GM23338 (cell line): ENCODE results near the gene CLPSL2. TPM values are rescaled to one million over a fixed set of nuclear protein-coding genes. Genes with fewer than 3 reads are reported as not detected.

ENCODE experiments used
- ATAC-seq: fragments of 200-7000 bp; cut with Tn5 transposase; 3 replicates; pipeline ENCODE4 v1.9.1; 2020
- DNase-seq: peaks from one replicate; pipeline ENCODE4 v3.0.0-alpha.2; 2015; ENCODE audit warnings: low spot score
- H2AFZ ChIP-seq: fragments of 200-600 bp; sonication (generic); 2 replicates; pipeline ENCODE4 v1.8.0; 2016; ENCODE audit warnings: antibody characterized with exemption, mild to moderate bottlenecking, moderate library complexity
- H3F3A ChIP-seq: fragments of 200-600 bp; sonication (generic); replicated peaks from 2 replicates; pipeline ENCODE4 v1.8.0; 2017; ENCODE audit warnings: antibody characterized with exemption, mixed run types, low read depth
- H3K27ac ChIP-seq: fragments of 200-600 bp; sonication (generic); 2 replicates; pipeline ENCODE4 v1.6.1; 2016; ENCODE audit warnings: low read depth
- H3K27me3 ChIP-seq: fragments of 200-600 bp; sonication (generic); 2 replicates; pipeline ENCODE4 v1.8.0; 2016; ENCODE audit warnings: mild to moderate bottlenecking, mixed run types, moderate library complexity; ENCODE audit not compliant: insufficient read depth
- H3K36me3 ChIP-seq: fragments of 200-600 bp; sonication (generic); 2 replicates; pipeline ENCODE4 v1.8.0; 2016; ENCODE audit warnings: mild to moderate bottlenecking; ENCODE audit not compliant: insufficient read depth
- H3K4me1 ChIP-seq: fragments of 200-600 bp; sonication (generic); 2 replicates; pipeline ENCODE4 v1.8.0; 2016; ENCODE audit warnings: mild to moderate bottlenecking, moderate library complexity; ENCODE audit not compliant: insufficient read depth
- H3K4me2 ChIP-seq: fragments of 200-600 bp; sonication (generic); 2 replicates; pipeline ENCODE4 v1.7.1; 2017; ENCODE audit warnings: mixed run types
- H3K4me3 ChIP-seq: fragments of 200-600 bp; sonication (generic); 2 replicates; pipeline ENCODE4 v1.6.1; 2016; ENCODE audit warnings: mixed run types
- H3K79me2 ChIP-seq: fragments of 200-600 bp; sonication (generic); replicated peaks from 2 replicates; pipeline ENCODE4 v1.8.0; 2017; ENCODE audit warnings: mild to moderate bottlenecking; ENCODE audit not compliant: insufficient read depth
- H3K9me2 ChIP-seq: fragments of 200-600 bp; sonication (generic); 2 replicates; pipeline ENCODE4 v1.8.0; 2017; ENCODE audit not compliant: insufficient read depth
- H4K20me1 ChIP-seq: fragments of 200-600 bp; sonication (generic); replicated peaks from 2 replicates; pipeline ENCODE4 v1.8.0; 2017; ENCODE audit warnings: mild to moderate bottlenecking; ENCODE audit not compliant: insufficient read depth
- H3K27ac Mint-ChIP-seq: 2 replicates; pipeline ENCODE4 v1.8.0; 2020; ENCODE audit warnings: inconsistent platforms, mild to moderate bottlenecking, moderate library complexity, mixed read lengths
- H3K27me3 Mint-ChIP-seq: 3 replicates; pipeline ENCODE4 v1.8.0; 2022; ENCODE audit warnings: low read depth, mild to moderate bottlenecking, moderate library complexity, mixed read lengths, inconsistent platforms; ENCODE audit not compliant: insufficient read depth, poor library complexity
- H3K36me3 Mint-ChIP-seq: 3 replicates; pipeline ENCODE4 v1.8.0; 2021; ENCODE audit warnings: low read depth, mild to moderate bottlenecking, inconsistent platforms, moderate library complexity, mixed read lengths
- H3K4me1 Mint-ChIP-seq: 3 replicates; pipeline ENCODE4 v1.8.0; 2020; ENCODE audit warnings: mild to moderate bottlenecking, inconsistent platforms, mixed read lengths
- H3K4me3 Mint-ChIP-seq: 3 replicates; pipeline ENCODE4 v1.8.0; 2021; ENCODE audit warnings: moderate library complexity, mild to moderate bottlenecking, inconsistent platforms, mixed read lengths
- H3K9me3 Mint-ChIP-seq: 3 replicates; pipeline ENCODE4 v1.8.0; 2020; ENCODE audit warnings: moderate library complexity, mild to moderate bottlenecking, inconsistent platforms, mixed read lengths
- CREB1 ChIP-seq: fragments of 250-450 bp; sonication (Bioruptor Pico); IDR thresholded peaks from 2 replicates; pipeline ENCODE4 v1.5.0; 2020; ENCODE audit warnings: low read depth, mild to moderate bottlenecking, moderate library complexity
- EZH2 ChIP-seq: fragments of 200-600 bp; sonication (generic); IDR thresholded peaks from one replicate; pipeline ENCODE4 v1.8.0; 2017; ENCODE audit warnings: antibody characterized with exemption, mild to moderate bottlenecking, low read depth; ENCODE audit not compliant: unreplicated experiment
- NANOG ChIP-seq: IDR thresholded peaks from 2 replicates; pipeline ENCODE4 v1.6.1; 2016; ENCODE audit warnings: antibody characterized with exemption, borderline replicate concordance
- POLR2AphosphoS5 ChIP-seq: IDR thresholded peaks from 2 replicates; pipeline ENCODE4 v1.6.1; 2016; ENCODE audit warnings: antibody characterized with exemption, low read depth
- STAT1 ChIP-seq: IDR thresholded peaks from one replicate; pipeline ENCODE4 v1.6.1; 2016; ENCODE audit warnings: antibody characterized with exemption; ENCODE audit not compliant: unreplicated experiment
- ZNF114 ChIP-seq: fragments of 250-450 bp; sonication (Bioruptor Pico); IDR thresholded peaks from 2 replicates; pipeline ENCODE4 v1.5.0; 2020; ENCODE audit warnings: mild to moderate bottlenecking, moderate library complexity
- ZNF462 ChIP-seq: fragments of 250-450 bp; sonication (Bioruptor Pico); IDR thresholded peaks from 2 replicates; pipeline ENCODE4 v1.5.0; 2020; ENCODE audit warnings: mild to moderate bottlenecking, moderate library complexity
- polyA plus RNA-seq: library from polyadenylated mRNA; unstranded; fragments of >200 nt; fragmentation: Nextera tagmentation; extraction: Ambion mirVana; gene quantifications from 2 replicates; pipeline ENCODE4 v1.2.1, GENCODE V29; 2016
- total RNA-seq: library from RNA; depleted of rRNA; stranded (reverse); fragments of >200 nt; shearing (Covaris generic); gene quantifications from 2 replicates; pipeline ENCODE4 v1.2.3, GENCODE V29; 2014
- TF ChIP-seq, protein P1 (sequence below): IDR thresholded peaks from one replicate; pipeline ENCODE4 v1.6.1; 2018; ENCODE audit warnings: antibody characterized with exemption; ENCODE audit not compliant: unreplicated experiment

CLPSL2 gene
- total and polyA plus RNA-seq, 2 experiments from 2014 or later: 2.9 to 3.1 TPM

GRCh38 chr6:35782424-35782823, 6.0 kb downstream of the CLPSL2 start:
- 0 out of 2 replicates have a peak, but pooled peaks cover 2% of the 10 kb centered on the region for H3F3A ChIP-seq
- no peak overlapping the region for H3K4me2 ChIP-seq
- no peaks in the 10 kb centered on the region; the same call in 2 of the 3 replicates for H3K9me3 Mint-ChIP-seq
- H3K79me2 ChIP-seq: no peaks in the 10 kb centered on the region
- DNase-seq: no peak
- H3K9me2 ChIP-seq: no peaks in the 10 kb centered on the region
- peaks cover 13% of the 10 kb centered on the region for H3K4me1 Mint-ChIP-seq
- H3K4me3 Mint-ChIP-seq: no peak overlapping the region
- no peak overlapping the region for H3K4me3 ChIP-seq
- H3K4me1 ChIP-seq: no peaks in the 10 kb centered on the region
- no peak overlapping the region for H3K27ac Mint-ChIP-seq
- peaks cover 8% of the 10 kb centered on the region for H3K27me3 Mint-ChIP-seq
- H3K27ac ChIP-seq: no peak overlapping the region
- H2AFZ ChIP-seq: no peak overlapping the region
- ATAC-seq: no peak
- H4K20me1 ChIP-seq: no peaks in the 10 kb centered on the region
- H3K36me3 Mint-ChIP-seq: no peaks in the 10 kb centered on the region; the same call in 2 of the 3 replicates
- TF ChIP-seq POLR2AphosphoS5: no peak
- TF ChIP-seq, protein P1, sequence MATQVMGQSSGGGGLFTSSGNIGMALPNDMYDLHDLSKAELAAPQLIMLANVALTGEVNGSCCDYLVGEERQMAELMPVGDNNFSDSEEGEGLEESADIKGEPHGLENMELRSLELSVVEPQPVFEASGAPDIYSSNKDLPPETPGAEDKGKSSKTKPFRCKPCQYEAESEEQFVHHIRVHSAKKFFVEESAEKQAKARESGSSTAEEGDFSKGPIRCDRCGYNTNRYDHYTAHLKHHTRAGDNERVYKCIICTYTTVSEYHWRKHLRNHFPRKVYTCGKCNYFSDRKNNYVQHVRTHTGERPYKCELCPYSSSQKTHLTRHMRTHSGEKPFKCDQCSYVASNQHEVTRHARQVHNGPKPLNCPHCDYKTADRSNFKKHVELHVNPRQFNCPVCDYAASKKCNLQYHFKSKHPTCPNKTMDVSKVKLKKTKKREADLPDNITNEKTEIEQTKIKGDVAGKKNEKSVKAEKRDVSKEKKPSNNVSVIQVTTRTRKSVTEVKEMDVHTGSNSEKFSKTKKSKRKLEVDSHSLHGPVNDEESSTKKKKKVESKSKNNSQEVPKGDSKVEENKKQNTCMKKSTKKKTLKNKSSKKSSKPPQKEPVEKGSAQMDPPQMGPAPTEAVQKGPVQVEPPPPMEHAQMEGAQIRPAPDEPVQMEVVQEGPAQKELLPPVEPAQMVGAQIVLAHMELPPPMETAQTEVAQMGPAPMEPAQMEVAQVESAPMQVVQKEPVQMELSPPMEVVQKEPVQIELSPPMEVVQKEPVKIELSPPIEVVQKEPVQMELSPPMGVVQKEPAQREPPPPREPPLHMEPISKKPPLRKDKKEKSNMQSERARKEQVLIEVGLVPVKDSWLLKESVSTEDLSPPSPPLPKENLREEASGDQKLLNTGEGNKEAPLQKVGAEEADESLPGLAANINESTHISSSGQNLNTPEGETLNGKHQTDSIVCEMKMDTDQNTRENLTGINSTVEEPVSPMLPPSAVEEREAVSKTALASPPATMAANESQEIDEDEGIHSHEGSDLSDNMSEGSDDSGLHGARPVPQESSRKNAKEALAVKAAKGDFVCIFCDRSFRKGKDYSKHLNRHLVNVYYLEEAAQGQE: no peak
- no peak for TF ChIP-seq ZNF114 (CRISPR knock-in tag)
- no peaks in the 10 kb centered on the region for H3K36me3 ChIP-seq
- no peaks in the 10 kb centered on the region for H3K27me3 ChIP-seq

DNA sequence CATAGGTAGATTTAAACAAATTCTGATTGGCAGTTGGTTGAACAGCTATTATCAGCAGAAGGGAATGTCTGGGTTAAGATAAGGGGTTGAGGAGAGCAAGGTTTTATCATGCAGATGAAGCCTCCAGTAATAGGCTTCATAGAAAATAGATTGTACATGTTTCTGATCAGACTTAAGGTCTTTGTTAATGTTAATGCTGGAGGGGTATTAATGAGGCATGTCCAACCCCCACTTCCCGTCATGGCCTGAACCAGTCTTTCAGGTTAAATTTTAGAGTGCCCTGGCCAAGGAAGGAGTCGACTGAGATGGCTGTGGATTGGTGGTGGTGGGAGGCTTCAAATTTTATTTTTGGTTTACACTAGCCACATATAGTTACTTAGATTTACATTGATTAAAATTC, 7.8 kb downstream of the CLPSL2 start:
- H3K27me3 ChIP-seq: no peaks in the 10 kb centered on the region
- Mint-ChIP-seq H3K36me3 (no peaks in the 10 kb centered on the region), H3K4me3 (no peak overlapping the region), H3K4me1 (peaks cover 13% of the 10 kb centered on the region), H3K9me3 (no peaks in the 10 kb centered on the region; the same call in 2 of the 3 replicates), H3K27ac (no peak overlapping the region), H3K27me3 (peaks cover 4% of the 10 kb centered on the region)
- no peaks in the 10 kb centered on the region for H3K79me2 ChIP-seq
- no peaks in the 10 kb centered on the region for H3K36me3 ChIP-seq
- 0 out of 2 replicates have a peak, but pooled peaks cover 2% of the 10 kb centered on the region for H3F3A ChIP-seq
- ATAC-seq (no peak), DNase-seq (no peak)
- no peak overlapping the region for H2AFZ ChIP-seq
- peaks cover 6% of the 10 kb centered on the region; the same call in 1 of the 2 replicates for H3K4me1 ChIP-seq
- no peaks in the 10 kb centered on the region; the same call in 1 of the 2 replicates for H3K9me2 ChIP-seq
- no peak overlapping the region for H3K27ac ChIP-seq
- no peaks in the 10 kb centered on the region for H4K20me1 ChIP-seq
- H3K4me2 ChIP-seq: no peak overlapping the region
- no peak overlapping the region for H3K4me3 ChIP-seq
- TF ChIP-seq CREB1 (no peak), POLR2AphosphoS5 (no peak), EZH2 (no peak), STAT1 (no peak), ZNF462 (no peak), NANOG (no peak)
- TF ChIP-seq, protein P1: no peak
